ENCODE results near the gene LRRIQ4.

LRRIQ4 gene

DNA sequence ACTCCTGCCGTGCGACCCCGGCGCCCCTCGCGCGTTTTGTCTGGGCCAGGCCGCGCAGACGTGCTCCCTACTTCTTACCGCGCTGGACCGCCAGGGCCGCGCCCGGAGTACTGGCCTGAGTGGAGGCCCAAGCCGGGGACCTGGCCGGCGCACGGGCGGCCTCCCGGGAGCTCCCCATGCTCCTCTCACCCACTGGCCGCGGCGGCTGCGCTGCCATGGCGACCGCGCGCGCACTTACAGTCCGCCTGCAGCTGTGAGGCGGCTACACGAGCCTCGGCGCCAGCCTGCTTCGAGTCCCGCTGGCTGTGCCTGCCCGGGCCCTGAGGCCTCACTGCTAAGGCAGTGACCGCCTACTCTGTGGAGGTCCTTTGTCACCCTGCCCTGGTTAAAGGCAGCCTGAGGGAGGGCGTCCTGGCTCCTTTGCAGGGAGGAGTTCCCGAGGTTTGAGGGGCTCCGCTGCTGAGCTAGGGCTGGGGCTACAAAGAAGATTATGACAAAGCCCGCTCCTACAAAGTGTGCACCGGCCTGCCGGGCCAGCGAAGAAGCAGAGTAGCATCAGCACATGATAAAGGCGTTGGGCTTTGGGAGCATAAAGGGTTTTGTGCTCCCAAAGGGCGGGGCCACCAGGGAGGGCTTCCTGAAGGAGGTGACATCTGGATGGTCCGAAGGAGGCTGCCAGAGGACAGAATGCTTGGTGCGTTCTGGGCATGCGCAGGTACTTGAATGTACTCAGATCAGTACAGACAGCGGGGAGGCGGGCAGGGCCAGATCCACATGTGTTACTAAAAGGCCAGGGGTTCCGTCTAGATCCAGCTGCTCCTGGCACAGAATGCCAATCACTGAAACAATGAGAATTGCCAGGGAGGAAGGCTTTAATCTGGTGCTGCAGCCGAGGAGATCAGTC lies at the start of gene LRRIQ4, which contains the start of gene LRRC34:
Gene LRRIQ4, plus strand, starts transcription at position 539 of the 904 bp plus-strand sequence. CDS start 9,052 bp downstream, outside the sequence.
Gene LRRC34, minus strand, starts transcription at position 573 of the 904 bp plus-strand sequence. Its CDS starts 356 bp downstream, at position 217.
- Histone ChIP-seq H3K27ac (ENCODE audit: low read length) (peak within 1 kb of the TSS; percentile 19), H3K4me3 (ENCODE audit: low read depth in 1 of 2, low read length in 2 of 2) (peak within 1 kb of the TSS; percentile 66 to 86), H3K36me3 (ENCODE audit: control insufficient read depth in 1 of 2, insufficient read depth in 2 of 2, low read length in 2 of 2) (no peaks in the 10 kb centered on the region), H3K9me3 (ENCODE audit: control insufficient read depth in 1 of 2, low read length in 2 of 2) (peaks cover 0 to 5% of the 10 kb centered on the region in 2 donors), H3K27me3 (ENCODE audit: low read depth, low read length) (no peaks in the 10 kb centered on the region), H3K4me1 (ENCODE audit: control insufficient read depth in 1 of 2, insufficient read depth in 2 of 2, low read length in 2 of 2) (peaks cover 0 to 20% of the 10 kb centered on the region in 2 donors)

DNA sequence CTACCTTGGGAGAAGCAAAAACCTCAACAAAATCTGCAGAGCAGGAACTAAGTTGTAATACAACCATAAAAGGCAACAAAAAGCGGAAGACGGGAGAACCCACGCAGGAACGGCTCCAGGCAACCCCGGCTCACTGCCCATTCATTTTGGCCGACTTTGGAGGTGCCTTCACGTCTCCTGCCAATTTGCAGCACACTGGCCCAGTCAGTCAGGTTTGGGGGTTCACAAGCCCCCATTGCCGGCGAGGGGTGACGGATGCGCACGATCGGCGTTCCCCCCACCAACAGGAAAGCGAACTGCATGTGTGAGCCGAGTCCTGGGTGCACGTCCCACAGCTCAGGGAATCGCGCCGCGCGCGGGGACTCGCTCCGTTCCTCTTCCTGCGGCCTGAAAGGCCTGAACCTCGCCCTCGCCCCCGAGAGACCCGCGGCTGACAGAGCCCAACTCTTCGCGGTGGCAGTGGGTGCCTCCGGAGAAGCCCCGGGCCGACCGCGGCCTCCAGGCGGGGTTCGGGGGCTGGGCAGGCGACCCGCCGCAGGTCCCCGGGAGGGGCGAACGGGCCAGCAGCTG lies 48.3 kb upstream of the LRRIQ4 start:
- peaks cover 0 to 4% of the 10 kb centered on the region in 2 donors for H3K36me3 ChIP-seq (ENCODE audit: control insufficient read depth in 1 of 2, insufficient read depth in 2 of 2, low read length in 2 of 2)
- no peaks in the 10 kb centered on the region for H3K9me3 ChIP-seq (ENCODE audit: control insufficient read depth in 1 of 2, low read length in 2 of 2)
- H3K27ac ChIP-seq (ENCODE audit: low read length) = peak overlapping the region; percentile 97
- H3K4me1 ChIP-seq (ENCODE audit: control insufficient read depth in 1 of 2, insufficient read depth in 2 of 2, low read length in 2 of 2) = no peaks in the 10 kb centered on the region
- peak overlapping the region; percentile 80 to 86 for H3K4me3 ChIP-seq (ENCODE audit: low read depth in 1 of 2, low read length in 2 of 2)
- no peaks in the 10 kb centered on the region for H3K27me3 ChIP-seq (ENCODE audit: low read depth, low read length)

- H3K36me3 ChIP-seq (ENCODE audit: control insufficient read depth in 1 of 2, insufficient read depth in 2 of 2, low read length in 2 of 2) = peaks cover 0 to 4% of the 10 kb centered on the region in 2 donors
- peak within 1 kb of the TSS; percentile 80 to 86 for H3K4me3 ChIP-seq (ENCODE audit: low read depth in 1 of 2, low read length in 2 of 2)
- H3K27ac ChIP-seq (ENCODE audit: low read length) = peak within 1 kb of the TSS; percentile 97
- H3K9me3 ChIP-seq (ENCODE audit: control insufficient read depth in 1 of 2, low read length in 2 of 2) = no peaks in the 10 kb centered on the region
- H3K27me3 ChIP-seq (ENCODE audit: low read depth, low read length) = no peaks in the 10 kb centered on the region
- H3K4me1 ChIP-seq (ENCODE audit: control insufficient read depth in 1 of 2, insufficient read depth in 2 of 2, low read length in 2 of 2) = no peaks in the 10 kb centered on the region
Measured at GRCh38 chr3:169764882-169765612, 47.6 kb upstream of the LRRIQ4 start, which contains the start of gene TERC. TSS of gene TERC (minus strand) at chr3:169765060.

GRCh38 chr3:169769287-169770181 lies 43.1 kb upstream of the LRRIQ4 start, which contains the start of gene ACTRT3:
TSS of gene ACTRT3 (minus strand) at chr3:169769561. CDS start at chr3:169769520, 41 bp downstream.
- Histone ChIP-seq H3K4me3 (ENCODE audit: low read depth in 1 of 2, low read length in 2 of 2) (peak within 1 kb of the TSS; percentile 78 to 94), H3K9me3 (ENCODE audit: control insufficient read depth in 1 of 2, low read length in 2 of 2) (no peaks in the 10 kb centered on the region), H3K27ac (ENCODE audit: low read length) (peak within 1 kb of the TSS; percentile 89), H3K27me3 (ENCODE audit: low read depth, low read length) (no peaks in the 10 kb centered on the region), H3K4me1 (ENCODE audit: control insufficient read depth in 1 of 2, insufficient read depth in 2 of 2, low read length in 2 of 2) (peaks cover 7 to 8% of the 10 kb centered on the region in 2 donors), H3K36me3 (ENCODE audit: control insufficient read depth in 1 of 2, insufficient read depth in 2 of 2, low read length in 2 of 2) (peaks cover 0 to 16% of the 10 kb centered on the region in 2 donors)

- no peaks in the 10 kb centered on the region for H3K27me3 ChIP-seq (ENCODE audit: low read depth, low read length)
Measured at GRCh38 chr3:169771497-169772304, 41.0 kb upstream of the LRRIQ4 start.

GRCh38 chr3:169772305-169772896 lies 40.3 kb upstream of the LRRIQ4 start:
- peaks cover 7 to 27% of the 10 kb centered on the region in 2 donors for H3K4me1 ChIP-seq (ENCODE audit: control insufficient read depth in 1 of 2, insufficient read depth in 2 of 2, low read length in 2 of 2)
- H3K36me3 ChIP-seq (ENCODE audit: control insufficient read depth in 1 of 2, insufficient read depth in 2 of 2, low read length in 2 of 2) = peaks cover 12 to 25% of the 10 kb centered on the region in 2 donors
- peak overlapping the region; percentile 97 for H3K27ac ChIP-seq (ENCODE audit: low read length)
- no peaks in the 10 kb centered on the region for H3K27me3 ChIP-seq (ENCODE audit: low read depth, low read length)
- peak overlapping the region; percentile 83 to 93 for H3K4me3 ChIP-seq (ENCODE audit: low read depth in 1 of 2, low read length in 2 of 2)
- no peaks in the 10 kb centered on the region for H3K9me3 ChIP-seq (ENCODE audit: control insufficient read depth in 1 of 2, low read length in 2 of 2)

More at GRCh38 chr3:169771497-169772304, 41.0 kb upstream of the LRRIQ4 start:
- Histone ChIP-seq H3K4me3 (ENCODE audit: low read depth in 1 of 2, low read length in 2 of 2) (peak overlapping the region; percentile 83 to 93), H3K27ac (ENCODE audit: low read length) (peak overlapping the region; percentile 97), H3K36me3 (ENCODE audit: control insufficient read depth in 1 of 2, insufficient read depth in 2 of 2, low read length in 2 of 2) (peaks cover 10 to 19% of the 10 kb centered on the region in 2 donors), H3K4me1 (ENCODE audit: control insufficient read depth in 1 of 2, insufficient read depth in 2 of 2, low read length in 2 of 2) (peaks cover 7 to 27% of the 10 kb centered on the region in 2 donors), H3K9me3 (ENCODE audit: control insufficient read depth in 1 of 2, low read length in 2 of 2) (no peaks in the 10 kb centered on the region)

- Histone ChIP-seq H3K27me3 (ENCODE audit: low read depth, low read length) (no peaks in the 10 kb centered on the region), H3K4me3 (ENCODE audit: low read depth in 1 of 2, low read length in 2 of 2) (peak within 1 kb of the TSS; percentile 83 to 93), H3K36me3 (ENCODE audit: control insufficient read depth in 1 of 2, insufficient read depth in 2 of 2, low read length in 2 of 2) (peaks cover 20 to 33% of the 10 kb centered on the region in 2 donors), H3K27ac (ENCODE audit: low read length) (peak within 1 kb of the TSS; percentile 97), H3K4me1 (ENCODE audit: control insufficient read depth in 1 of 2, insufficient read depth in 2 of 2, low read length in 2 of 2) (peaks cover 7 to 27% of the 10 kb centered on the region in 2 donors), H3K9me3 (ENCODE audit: control insufficient read depth in 1 of 2, low read length in 2 of 2) (no peaks in the 10 kb centered on the region)
Measured at GRCh38 chr3:169772897-169773816, 39.5 kb upstream of the LRRIQ4 start, which contains the start of gene MYNN. TSS of gene MYNN (plus strand) at chr3:169773396. CDS start at chr3:169774296, 900 bp downstream.

DNA sequence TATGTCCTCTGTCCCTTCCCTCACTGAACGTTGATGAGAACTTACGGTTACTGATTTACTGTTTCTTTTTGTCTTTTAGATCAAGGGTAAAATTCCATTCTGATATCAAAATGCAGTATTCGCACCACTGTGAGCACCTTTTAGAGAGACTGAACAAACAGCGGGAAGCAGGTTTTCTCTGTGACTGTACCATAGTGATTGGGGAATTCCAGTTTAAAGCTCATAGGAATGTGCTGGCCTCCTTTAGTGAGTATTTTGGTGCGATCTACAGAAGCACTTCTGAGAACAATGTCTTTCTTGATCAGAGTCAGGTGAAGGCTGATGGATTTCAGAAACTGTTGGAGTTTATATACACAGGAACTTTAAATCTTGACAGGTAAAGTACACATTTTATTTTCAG lies 38.5 kb upstream of the LRRIQ4 start:
- peaks cover 26 to 40% of the 10 kb centered on the region in 2 donors for H3K36me3 ChIP-seq (ENCODE audit: control insufficient read depth in 1 of 2, insufficient read depth in 2 of 2, low read length in 2 of 2)
- H3K4me1 ChIP-seq (ENCODE audit: control insufficient read depth in 1 of 2, insufficient read depth in 2 of 2, low read length in 2 of 2) = peaks cover 7 to 27% of the 10 kb centered on the region in 2 donors
- peak overlapping the region; percentile 83 to 93 for H3K4me3 ChIP-seq (ENCODE audit: low read depth in 1 of 2, low read length in 2 of 2)
- H3K9me3 ChIP-seq (ENCODE audit: control insufficient read depth in 1 of 2, low read length in 2 of 2) = no peaks in the 10 kb centered on the region
- H3K27ac ChIP-seq (ENCODE audit: low read length) = peak overlapping the region; percentile 97
- no peaks in the 10 kb centered on the region for H3K27me3 ChIP-seq (ENCODE audit: low read depth, low read length)

Data from muscle layer of duodenum (tissue), 2 donors.